ENCODE measurements around the gene PTPRT.

PTPRT gene

DNA sequence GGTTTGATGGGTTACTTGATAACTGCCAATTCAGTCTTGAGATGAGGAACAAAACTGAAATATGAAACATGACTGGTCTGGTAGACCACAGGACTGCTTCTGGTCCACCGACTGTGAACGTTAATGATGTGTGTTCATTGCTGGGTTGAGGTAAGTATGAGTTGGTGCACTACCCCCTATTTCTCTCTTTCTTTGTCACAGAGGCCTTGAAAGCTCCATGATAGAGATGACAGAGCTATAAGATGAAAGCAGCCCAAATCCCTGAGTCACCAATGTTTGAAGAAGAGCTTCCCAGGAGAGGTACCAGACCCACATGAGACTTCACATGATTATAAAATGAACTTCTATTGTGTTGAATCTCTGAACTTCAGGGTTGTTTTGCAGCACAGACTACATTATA, 555.5 kb downstream of the PTPRT start:
- intact Hi-C loops (cut with DNase I) = no loop called here
- DNase-seq = no peak

DNA sequence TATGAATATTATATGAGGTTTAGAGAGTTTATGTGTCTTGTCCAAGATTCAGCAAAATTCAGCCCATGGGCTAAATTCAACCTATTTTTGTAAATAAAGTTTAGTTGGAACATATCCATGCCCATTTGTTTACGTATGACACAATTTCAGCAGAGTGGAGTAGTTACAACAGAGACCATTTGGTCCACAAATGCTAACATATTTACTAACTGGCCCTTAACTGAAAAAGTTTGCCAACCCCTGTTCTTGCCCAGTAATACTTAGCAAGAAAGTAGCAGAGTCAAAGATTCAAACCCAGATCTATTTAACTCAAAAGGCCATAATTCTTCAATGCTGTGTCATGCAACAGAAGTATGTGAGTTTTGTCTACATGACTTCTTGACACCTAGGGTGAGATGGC, 561.0 kb downstream of the PTPRT start:
- DNase-seq = no peak
- intact Hi-C loops (cut with DNase I) = no loop called here

DNA sequence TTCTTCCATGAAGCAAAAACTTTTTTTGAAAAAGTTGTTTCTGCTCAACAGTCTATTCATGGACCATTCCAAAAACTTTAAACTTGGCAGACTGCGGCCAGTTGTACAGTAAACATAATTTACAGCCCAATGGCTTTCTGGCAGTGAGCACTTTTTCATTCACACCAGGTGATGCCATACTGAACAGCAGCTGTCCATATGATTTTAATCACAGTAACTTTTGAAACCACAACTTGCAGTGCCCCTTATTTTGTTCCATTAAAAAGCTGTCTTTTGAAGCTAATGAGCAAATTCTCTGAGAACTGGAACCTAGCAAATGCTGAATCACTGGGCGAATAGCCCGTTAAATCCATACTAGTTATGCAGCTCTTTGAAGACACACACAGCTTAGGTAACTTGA, 576.6 kb downstream of the PTPRT start:
- intact Hi-C loops (cut with DNase I) = no loop called here
- DNase-seq = no peak

DNA sequence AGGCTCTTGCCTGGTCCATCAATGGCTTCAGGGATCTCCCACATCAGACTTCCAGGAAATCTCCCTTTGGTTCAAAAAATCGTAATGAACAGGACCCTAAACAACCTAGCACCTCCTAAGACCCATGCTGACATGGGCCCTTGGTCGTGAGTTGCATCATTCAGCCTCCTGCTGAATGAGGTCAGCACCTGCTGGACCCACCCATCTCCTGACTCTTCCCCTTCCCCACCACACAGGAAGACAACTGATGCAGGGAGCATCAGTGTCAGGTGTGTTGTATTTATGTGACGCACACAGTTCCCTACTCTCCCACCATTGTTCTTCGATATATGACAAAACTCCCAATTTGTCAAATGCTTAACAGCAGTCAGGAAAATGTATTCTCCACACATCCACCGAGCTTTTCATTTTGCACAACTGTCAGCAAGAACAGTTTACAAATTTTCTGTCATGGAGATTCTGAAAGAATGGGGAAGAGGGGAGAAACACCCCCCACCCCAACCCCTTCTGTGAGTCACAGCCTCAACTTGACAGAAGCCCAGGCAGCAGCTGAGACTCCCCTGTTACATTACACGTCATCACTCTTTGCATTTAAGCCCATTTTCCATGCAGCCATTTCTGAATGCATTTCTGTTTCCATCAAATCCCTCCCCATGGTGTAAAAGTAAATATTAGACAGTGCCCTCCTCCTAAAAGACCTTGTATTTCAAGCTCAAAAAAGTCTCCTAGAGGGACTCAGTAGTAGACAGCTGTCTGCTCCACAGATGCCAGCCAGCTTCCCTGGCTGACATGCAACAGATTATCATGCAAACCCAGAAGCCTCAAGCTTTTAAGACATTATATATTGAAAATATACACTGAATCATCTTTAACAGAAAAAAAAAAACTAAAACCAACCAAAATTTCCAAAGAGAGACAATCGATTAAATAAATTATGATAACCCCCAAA, 577.5 kb downstream of the PTPRT start:
- intact Hi-C loops (cut with DNase I) = no loop called here
- DNase-seq = no peak

DNA sequence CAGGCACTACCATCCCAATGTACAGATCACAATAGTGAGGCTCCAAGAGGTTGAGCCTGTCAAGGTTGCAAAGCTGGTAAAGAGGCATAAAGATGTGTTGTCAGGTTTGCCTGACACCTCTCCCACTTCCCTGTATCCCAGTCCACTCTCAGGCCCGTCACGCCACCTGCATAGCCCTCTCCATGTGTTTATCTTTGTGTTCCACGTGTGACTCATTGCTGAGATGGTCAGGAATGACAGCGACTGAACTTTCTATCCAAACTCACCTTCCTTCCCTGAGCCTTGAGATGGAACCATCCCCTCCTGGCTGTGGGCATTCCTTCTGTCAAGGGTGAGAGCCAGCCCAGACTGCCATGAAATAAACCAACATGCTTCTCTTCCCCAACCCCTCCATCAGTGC, 578.3 kb downstream of the PTPRT start:
- no peak for DNase-seq
- intact Hi-C loops (cut with DNase I) = no loop called here

DNA sequence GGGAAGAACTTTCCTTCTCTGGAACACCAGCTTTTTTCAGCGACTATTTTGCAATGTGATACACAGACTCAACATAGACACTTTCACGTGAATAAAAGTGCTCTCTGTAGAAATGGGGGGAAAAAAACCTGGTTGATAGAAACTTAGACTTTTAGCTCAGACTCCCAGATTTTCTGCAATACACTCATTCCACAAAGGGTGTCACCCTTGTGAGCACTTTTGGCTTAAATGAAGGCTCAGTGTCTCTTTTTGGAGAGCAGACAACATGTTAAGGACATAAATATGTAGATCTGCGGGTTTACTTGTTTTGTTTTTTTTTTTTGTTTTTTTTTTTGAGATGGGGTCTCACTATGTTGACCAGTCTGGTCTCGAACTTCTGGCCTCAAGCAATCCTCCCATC, 579.6 kb downstream of the PTPRT start:
- intact Hi-C loops (cut with DNase I) = no loop called here
- DNase-seq = no peak

DNA sequence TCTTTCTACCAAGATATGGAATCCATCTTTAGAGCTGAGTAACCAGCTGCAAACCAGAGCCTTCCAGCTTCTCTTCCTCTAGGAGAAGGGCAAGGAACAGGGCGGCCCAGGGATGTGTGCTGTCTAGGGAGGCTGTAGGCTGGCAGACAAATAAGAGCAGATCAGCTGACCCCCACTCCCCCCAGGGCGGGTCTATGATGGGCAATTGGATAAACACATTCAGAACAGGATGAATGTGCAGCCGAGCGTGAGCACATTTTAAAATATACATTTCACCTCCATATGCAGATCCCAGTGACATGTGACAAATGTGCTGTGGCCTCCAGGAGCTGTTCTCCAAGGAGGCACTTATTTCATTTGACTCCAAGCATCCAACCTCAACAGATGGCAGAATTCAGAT, 580.1 kb downstream of the PTPRT start:
- intact Hi-C loops (cut with DNase I) = no loop called here
- DNase-seq = no peak

DNA sequence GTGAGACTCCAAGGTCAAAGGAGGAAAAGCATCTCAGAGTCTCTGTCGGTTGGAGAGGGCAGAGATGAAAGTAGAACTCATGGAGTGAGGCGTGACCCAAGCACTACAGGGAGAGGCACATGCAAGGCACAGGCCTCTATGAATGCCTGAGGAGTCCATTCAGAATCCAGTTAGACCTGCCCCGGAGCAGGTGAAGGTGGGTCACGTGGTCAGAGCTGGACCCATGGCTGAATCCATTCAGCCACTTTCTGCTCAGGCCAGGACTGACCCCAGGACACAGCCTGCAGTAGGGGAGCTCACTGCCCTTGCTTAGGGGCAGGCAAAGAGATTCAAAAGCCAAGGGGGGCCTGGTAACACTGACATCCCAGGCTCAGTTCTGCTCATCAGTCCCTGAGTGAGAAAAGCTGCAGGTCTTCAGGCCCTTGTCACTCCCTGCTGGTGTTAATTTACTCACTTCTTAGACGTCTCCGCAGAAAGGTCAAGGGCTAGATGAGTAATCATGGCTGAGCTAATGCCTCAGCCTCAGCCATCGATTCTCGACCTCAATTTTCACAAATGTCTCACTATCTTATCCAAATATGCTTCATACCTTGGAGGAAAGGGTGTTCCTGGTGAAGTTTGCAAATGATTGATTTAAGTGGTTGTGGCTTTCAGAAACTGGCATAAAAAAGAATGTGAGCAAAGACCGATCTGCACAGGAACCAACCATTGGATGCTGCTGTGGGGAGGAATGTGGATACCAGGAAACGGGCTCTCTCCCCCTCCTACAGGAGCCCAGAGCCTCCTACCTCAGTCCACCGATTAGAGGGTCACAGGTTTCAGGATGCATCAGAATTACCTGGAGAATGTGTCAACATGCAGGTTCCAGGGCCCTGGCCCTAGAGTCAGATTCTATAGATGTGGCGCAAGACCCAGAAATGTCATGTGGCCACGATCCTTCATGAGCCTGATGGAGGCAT, 584.4 kb downstream of the PTPRT start:
- intact Hi-C loops (cut with DNase I) = no loop called here

DNA sequence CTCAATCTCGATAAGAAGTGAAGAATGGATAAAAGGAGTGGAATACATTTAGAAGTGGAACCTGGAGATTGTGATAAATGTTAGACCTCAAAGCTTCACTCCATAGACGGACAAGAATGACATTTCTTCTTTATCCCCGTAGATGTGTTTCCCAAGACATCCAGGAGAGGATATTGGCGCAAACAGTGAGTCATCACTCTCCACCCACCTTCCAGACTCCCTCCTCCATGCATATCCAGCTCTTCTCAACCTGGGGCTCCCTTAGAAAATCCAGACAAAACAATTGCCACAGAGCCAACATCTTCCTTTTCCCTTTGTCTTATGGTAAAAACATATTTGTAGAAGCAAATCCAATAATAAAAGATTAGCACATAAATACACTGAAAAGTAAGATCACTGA, 586.1 kb downstream of the PTPRT start:
- intact Hi-C loops (cut with DNase I) = no loop called here
- peak in 23 of 42 donors; percentile 3 to 59 (median 18) for DNase-seq

More for the DNA sequence above, 584.4 kb downstream of the PTPRT start:
- DNase-seq = no peak

DNA sequence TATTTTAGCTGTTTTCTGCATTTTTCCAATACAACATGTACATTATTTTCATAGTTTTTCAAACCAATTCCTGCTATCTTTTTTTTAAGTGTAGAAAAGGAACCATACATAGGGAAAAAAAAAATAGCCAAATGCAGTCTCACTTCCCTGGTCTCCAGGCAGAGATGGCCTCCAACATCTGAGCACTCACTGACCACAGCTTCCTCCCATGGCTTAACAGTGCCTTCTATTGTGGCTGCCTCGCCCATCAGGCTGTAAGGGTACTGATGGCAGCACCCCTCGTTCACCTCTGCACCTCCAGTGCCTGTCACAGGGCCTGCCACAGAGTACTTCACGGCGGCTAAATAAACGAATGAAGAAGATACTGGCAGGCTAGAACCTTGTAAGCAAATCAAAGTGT, 591.1 kb downstream of the PTPRT start:
- intact Hi-C loops (cut with DNase I) = no loop called here

DNA sequence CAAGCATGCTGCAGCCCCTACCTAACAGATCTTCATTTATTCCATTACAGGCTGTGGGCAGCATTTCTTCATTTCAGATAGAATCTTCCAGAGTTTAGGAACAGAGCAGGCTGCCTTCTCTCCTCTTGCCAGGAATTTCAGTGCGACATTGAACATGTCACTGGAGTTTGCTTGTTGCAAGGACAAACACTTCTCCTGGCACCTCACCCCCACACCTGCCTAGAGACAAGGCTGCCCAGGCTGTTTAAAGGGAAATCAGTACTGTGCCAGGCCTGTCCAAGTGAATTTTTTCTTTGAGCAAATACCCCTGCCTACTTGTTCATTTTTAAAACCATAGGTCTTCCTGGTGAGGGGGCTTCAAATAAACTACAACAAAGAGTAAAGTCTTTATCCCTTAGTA, 594.1 kb downstream of the PTPRT start:
- DNase-seq = no peak
- intact Hi-C loops (cut with DNase I) = no loop called here

More for the DNA sequence above, 591.1 kb downstream of the PTPRT start:
- DNase-seq = peak in 10 of 42 donors; percentile 6 to 49 (median 16)

DNA sequence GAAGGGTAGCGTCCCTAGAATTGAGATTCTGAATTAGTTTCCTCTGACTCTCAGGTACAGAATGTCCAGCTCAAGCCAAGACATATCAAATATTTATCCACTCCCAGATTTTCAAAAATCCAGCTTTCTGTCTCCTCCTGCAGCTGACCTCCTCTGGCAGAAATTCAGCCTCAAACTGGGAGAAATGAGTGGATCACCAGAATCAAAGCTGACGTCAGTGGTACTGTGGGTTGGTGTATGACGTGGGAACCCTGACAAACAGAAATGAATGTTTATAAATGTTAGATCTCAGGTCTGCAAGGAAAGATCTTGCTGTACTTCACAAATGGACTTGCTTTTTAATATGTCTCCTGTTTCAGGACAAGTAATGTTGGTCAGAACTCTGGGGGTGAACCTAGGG, 595.0 kb downstream of the PTPRT start:
- DNase-seq = no peak
- intact Hi-C loops (cut with DNase I) = no loop called here

DNA sequence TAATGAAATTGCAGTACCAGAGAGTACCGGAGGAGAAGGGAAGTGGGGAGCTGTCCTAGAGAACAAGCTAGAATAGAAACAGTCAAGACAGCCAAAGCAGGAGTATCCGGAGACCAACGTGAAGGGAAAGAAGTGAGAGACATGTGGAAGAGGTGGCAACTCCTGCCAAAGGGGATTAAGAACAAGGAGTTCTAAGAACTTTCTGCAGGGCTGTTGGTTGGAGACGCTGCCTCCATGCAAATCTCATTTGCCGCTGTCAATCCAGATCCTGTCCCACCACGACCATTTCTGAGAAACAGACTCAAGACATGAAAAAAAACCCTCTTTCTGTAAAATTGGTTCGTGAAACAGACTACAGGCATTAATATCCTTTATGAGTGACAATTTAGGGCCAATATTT, 595.7 kb downstream of the PTPRT start:
- intact Hi-C loops (cut with DNase I) = no loop called here
- DNase-seq = no peak

DNA sequence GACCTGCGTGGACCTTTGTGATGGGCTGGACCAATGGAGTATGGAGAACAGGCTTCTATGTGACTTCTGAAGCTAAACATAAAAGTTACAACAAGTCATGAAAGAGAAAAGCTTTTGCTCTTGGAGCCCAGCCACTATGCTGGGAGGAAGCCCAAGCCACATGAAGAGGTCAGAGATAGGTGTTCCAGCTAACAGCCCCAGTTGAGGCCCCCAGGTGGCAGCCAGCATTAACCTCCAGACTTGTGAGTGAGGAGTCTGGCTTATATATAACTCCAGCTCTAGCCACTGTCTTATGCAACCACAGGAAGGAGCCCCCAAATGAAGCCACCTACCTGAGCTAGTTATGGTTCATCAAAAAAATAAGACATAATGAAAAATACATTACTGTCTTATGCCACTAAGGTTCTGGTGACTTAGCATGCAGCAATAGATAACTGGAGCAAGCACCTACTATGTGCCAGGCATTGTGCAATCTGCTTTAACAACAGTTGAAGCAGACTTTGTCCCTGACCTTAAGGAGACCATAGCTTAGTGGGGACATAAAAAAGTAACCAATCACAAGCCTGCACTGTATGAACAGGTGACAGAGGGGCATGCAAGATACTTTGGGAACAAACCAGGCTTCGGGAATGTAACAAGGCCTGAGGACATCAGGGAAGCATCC, 599.6 kb downstream of the PTPRT start:
- intact Hi-C loops (cut with DNase I) = no loop called here
- DNase-seq = no peak

DNA sequence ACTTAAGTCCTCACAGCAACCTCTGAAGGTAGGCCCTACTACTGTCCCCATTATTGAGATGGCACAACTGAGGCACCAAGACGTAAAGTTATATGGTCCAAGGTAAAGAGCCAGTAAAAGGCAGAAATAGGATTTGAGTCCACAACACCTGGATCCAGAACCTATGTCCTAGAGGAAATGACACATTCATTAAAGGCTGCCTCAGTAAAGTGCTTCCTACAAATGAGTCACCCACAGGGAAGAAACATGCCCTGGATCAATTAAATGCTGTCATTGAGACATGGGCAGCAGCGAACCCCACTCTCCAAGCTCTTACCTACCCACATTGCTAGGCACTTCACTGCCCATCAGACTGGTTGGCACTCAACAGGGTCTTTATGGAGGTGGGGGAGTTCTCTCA, 600.9 kb downstream of the PTPRT start:
- intact Hi-C loops (cut with DNase I) = no loop called here
- DNase-seq = no peak

DNA sequence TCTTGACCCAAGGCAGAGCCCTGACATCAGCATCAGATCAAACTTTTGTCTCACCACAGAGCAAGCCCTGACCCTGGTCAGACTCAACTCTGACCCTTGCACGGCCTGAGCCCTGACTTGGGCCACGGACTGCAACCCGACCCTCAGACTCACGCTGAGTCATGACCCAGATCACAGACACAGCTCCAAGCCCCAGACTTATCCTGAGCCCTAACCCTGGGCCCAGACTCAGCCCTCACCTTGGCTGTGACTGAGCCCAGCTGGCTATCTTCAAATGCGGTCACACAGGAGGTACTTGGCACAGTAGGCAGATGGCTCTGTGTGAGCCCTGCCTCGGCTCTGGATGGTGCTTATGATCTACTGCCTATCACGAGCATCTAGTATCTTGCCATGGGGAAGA, 602.3 kb downstream of the PTPRT start:
- DNase-seq = no peak
- intact Hi-C loops (cut with DNase I) = no loop called here

DNA sequence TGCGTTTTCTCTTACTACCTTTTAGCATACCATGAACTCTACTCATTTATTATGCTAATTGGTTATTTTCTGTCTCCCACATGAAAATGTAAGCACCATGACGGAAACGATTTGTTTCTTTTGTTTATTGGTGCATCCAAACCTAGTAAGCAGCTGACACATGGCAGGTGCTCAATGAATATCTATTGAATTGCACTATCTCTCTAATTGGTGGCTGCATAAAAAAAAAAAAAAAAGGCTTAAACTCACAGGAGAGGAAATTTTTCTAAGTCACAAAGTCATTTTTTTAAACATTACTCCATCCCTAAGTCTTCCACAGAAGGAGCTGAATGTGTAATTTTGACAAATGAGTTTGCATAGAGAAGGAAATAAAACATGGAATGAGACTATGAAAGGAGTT, 608.4 kb downstream of the PTPRT start:
- DNase-seq = no peak

DNA sequence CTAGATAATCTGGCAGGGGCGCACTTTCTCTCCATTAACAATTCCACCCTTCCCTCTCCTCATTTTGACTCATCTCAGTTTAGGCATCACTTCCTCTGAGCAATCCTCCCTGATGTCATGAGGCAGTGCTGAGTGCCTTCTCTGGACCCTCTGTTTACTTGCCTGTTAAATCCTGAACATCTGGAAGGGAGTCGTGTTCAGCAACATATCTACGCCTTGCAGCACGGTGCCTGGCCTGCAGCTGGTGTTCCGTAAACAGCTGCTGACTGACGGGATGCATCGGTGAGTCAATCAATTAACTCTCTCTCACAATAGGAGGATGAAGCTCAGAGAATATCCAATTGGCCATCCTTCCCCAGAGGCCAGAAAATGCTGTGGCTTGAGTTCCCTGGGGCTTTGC, 613.5 kb downstream of the PTPRT start:
- intact Hi-C loops (cut with DNase I) = no loop called here
- no peak for DNase-seq

More for the DNA sequence above, 608.4 kb downstream of the PTPRT start:
- intact Hi-C loops (cut with DNase I) = no loop called here

DNA sequence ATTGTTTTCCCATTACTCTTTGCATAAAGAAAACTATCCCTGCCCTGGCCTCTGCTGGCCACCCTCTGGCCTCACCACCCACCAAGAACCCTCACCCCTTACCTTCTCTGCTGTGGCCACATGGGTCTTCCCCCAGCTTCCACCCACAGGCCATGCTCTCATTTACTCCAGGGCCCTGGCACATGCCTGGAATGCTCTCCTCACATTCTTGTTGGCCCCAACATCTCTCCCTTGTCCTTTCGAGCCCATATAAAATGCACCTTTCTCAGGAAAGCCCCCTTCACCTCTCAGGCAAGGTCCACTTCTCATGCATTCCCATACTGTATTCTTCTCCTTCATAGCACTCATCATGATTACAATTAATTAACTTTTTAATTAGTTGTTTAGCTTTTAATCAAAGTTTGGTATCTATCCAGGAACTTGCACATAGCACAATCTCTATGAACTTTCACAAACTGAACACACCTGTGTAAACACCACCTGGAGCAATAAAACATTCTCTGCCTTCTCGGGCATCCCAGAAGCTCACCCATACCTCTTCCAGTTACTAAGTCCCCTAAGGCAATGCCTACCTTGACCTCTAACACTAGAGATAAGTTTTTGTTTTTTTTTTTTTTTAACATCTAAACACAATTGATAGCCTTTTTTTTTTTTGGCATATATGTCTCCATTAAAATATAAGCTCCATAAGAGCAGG, 617.2 kb downstream of the PTPRT start:
- DNase-seq = no peak
- intact Hi-C loops (cut with DNase I) = no loop called here
